ENCODE measurements around the gene DHX16. TPM values are rescaled to one million over a fixed set of nuclear protein-coding genes. Genes with fewer than 3 reads are reported as not detected.

Gene DHX16
- total RNA-seq, 1 experiment from 2014 or later, result 40.6 TPM

DNA sequence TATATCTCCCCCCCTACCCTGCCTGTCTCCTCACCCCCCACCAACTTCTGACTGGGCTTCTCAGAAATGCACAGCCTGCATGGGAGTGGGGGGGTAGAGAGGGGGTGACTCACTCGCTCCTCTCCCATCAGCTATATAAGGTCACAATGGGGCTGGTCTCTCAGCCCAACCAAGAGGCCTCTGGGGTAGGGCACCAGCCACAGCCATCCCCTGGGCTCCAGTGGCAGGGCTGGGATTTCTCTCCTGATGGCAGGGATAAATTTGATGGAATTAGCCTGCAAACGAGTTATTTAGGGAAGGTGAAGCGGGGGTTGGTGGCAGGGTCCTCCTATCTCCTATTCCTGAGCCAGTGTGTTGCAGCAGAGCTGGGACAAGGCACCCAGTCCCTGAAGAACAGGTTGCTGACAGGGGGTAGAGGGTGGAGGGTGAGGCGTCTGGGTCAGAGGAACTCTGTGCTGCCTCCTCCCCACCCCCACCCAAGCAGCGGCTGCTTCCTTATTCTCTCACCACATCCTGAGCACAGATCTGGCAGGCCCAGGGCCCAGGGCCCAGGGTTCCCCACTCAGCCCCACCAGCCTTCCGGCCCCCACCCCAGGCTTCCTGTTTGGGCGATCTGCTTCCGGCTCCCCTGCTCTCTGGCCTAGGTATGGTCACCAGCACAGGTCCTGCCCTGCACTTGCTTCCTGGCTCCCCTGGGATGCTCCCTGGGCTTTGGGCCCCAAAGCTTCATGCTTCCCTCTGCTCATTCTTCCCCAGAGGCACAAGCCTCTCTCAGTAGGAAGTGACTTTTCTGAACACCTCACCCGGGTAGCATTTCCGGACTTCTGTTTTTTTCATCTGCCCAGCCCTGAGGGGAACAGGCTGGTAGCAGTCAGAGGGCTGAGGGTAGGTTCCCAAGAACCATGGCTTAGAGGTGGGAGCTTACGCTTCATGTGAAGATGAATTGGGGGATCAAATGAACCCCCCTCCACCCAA is 9.6 kb upstream of the DHX16 start:
- no peaks in the 10 kb centered on the region for H3K36me3 ChIP-seq (ENCODE audit: control insufficient read depth, insufficient read depth, low read length)
- H3K4me3 ChIP-seq (ENCODE audit: low read depth, low read length), result no peak overlapping the region
- no peaks in the 10 kb centered on the region for H3K27me3 Mint-ChIP-seq (ENCODE audit: insufficient read depth, unreplicated experiment)
- no TSS peak for BruUV-seq (replicated peaks)
- TF ChIP-seq, protein P1, sequence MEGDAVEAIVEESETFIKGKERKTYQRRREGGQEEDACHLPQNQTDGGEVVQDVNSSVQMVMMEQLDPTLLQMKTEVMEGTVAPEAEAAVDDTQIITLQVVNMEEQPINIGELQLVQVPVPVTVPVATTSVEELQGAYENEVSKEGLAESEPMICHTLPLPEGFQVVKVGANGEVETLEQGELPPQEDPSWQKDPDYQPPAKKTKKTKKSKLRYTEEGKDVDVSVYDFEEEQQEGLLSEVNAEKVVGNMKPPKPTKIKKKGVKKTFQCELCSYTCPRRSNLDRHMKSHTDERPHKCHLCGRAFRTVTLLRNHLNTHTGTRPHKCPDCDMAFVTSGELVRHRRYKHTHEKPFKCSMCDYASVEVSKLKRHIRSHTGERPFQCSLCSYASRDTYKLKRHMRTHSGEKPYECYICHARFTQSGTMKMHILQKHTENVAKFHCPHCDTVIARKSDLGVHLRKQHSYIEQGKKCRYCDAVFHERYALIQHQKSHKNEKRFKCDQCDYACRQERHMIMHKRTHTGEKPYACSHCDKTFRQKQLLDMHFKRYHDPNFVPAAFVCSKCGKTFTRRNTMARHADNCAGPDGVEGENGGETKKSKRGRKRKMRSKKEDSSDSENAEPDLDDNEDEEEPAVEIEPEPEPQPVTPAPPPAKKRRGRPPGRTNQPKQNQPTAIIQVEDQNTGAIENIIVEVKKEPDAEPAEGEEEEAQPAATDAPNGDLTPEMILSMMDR (IDR thresholded peaks at IDR 0.05; ENCODE audit: insufficient read depth in 1 of 2, low read depth in 1 of 2, low read length in 1 of 2, severe bottlenecking in 1 of 2, unreplicated experiment in 1 of 2), result no peak
- intact Hi-C loops (cut with micrococcal nuclease; ENCODE audit: unreplicated experiment), result no loop called here
- no peaks in the 10 kb centered on the region for H3K9me3 Mint-ChIP-seq (ENCODE audit: unreplicated experiment)
- ChIA-PET POLR2A (no interaction called here), CTCF (interaction anchor here (1.6 kb wide), 1 partner anchor 48 kb away, joined by 3 read pairs; no protein-coding TSS in a partner anchor)
- no peaks in the 10 kb centered on the region for H3K27me3 ChIP-seq (replicated peaks; ENCODE audit: control insufficient read depth, insufficient read depth, low read length)
- H3K4me1 ChIP-seq, result 0 out of 2 replicates have a peak, but pooled peaks cover 4% of the 10 kb centered on the region
- peaks cover 13% of the 10 kb centered on the region for H3K4me1 Mint-ChIP-seq (ENCODE audit: low read depth, unreplicated experiment)
- H3K9me3 ChIP-seq, result no peaks in the 10 kb centered on the region
- no peak for DNase-seq
- H3K36me3 Mint-ChIP-seq (ENCODE audit: insufficient read depth, unreplicated experiment), result peaks cover 15% of the 10 kb centered on the region
- H3K4me3 Mint-ChIP-seq (ENCODE audit: unreplicated experiment), result no peak overlapping the region
- no peak overlapping the region for H3K27ac Mint-ChIP-seq (ENCODE audit: unreplicated experiment)

DNA sequence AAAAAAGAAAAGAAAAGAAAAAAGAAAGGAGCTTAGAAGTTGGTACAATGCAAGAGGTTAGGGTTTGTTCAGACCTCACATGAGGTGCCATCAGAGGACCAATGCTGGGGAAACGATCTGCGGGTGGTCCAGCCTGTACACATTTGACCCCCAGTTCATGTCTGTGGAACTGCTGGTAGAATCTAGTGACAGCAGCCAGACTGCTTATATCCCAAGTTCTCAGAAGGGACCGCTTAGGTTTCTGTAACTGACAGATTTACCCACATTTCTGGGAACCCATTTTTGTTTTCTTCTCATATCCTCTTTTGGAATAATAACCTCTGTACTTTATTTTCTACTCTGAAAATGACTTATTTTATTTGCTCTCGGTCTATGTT is 8.9 kb upstream of the DHX16 start:
- CTCF ChIA-PET, result no interaction called here
- 0 out of 2 replicates have a peak, but pooled peaks cover 4% of the 10 kb centered on the region for H3K4me1 ChIP-seq
- no peaks in the 10 kb centered on the region for H3K27me3 ChIP-seq (replicated peaks; ENCODE audit: control insufficient read depth, insufficient read depth, low read length)
- no peak overlapping the region for H3K27ac Mint-ChIP-seq (ENCODE audit: unreplicated experiment)
- H3K4me3 Mint-ChIP-seq (ENCODE audit: unreplicated experiment), result no peak overlapping the region
- no peak overlapping the region for H3K4me3 ChIP-seq (ENCODE audit: low read depth, low read length)
- intact Hi-C loops (cut with micrococcal nuclease; ENCODE audit: unreplicated experiment), result no loop called here
- no peaks in the 10 kb centered on the region for H3K9me3 Mint-ChIP-seq (ENCODE audit: unreplicated experiment)
- TF ChIP-seq, protein P1 (IDR thresholded peaks at IDR 0.05; ENCODE audit: insufficient read depth in 1 of 2, low read depth in 1 of 2, low read length in 1 of 2, severe bottlenecking in 1 of 2, unreplicated experiment in 1 of 2), result no peak
- POLR2A ChIA-PET, result no interaction called here
- no peak for DNase-seq
- no peaks in the 10 kb centered on the region for H3K27me3 Mint-ChIP-seq (ENCODE audit: insufficient read depth, unreplicated experiment)
- no TSS peak for BruUV-seq (replicated peaks)
- H3K4me1 Mint-ChIP-seq (ENCODE audit: low read depth, unreplicated experiment), result peaks cover 13% of the 10 kb centered on the region
- H3K36me3 ChIP-seq (ENCODE audit: control insufficient read depth, insufficient read depth, low read length), result no peaks in the 10 kb centered on the region
- H3K36me3 Mint-ChIP-seq (ENCODE audit: insufficient read depth, unreplicated experiment), result peaks cover 13% of the 10 kb centered on the region
- no peaks in the 10 kb centered on the region for H3K9me3 ChIP-seq

DNA sequence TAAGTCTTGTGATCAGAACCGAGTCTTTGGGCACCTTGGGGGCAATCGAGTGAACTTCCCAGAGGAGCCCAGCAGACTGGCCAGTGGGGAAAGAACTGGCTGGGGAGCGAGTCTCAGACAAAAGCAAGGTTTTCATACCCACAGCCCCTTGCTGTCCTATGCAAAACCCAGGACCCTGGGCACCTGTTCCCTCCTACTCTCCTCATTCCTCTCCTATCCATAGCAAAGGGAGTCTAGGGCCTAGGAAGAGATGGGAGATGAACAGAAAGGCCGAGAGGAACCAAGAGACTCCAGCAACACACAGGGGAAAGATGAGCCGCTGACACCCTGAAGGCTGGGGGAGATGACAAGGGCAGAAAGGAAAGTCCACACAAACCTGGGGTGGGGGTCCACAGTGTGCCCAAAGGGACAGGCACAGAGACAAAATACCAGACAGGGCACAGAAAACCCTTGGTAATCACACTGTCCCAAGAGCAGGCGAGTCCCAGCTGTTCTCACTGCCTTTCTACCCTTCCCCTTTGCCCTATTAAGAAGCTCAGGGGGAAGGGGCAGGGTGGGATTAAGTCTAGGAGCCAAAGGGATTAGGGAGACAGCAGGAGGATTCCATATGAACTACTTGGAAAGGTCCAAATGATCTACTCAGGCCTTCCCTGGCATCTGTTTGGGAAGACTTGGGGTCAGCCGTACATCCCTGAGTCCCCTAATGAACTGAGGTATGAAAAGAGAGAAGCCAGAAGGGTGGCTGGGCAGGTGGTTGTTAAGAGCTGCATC is 7.1 kb upstream of the DHX16 start:
- Mint-ChIP-seq H3K9me3 (ENCODE audit: unreplicated experiment) (no peaks in the 10 kb centered on the region), H3K27me3 (ENCODE audit: insufficient read depth, unreplicated experiment) (no peaks in the 10 kb centered on the region), H3K4me1 (ENCODE audit: low read depth, unreplicated experiment) (peaks cover 6% of the 10 kb centered on the region), H3K27ac (ENCODE audit: unreplicated experiment) (no peak overlapping the region), H3K4me3 (ENCODE audit: unreplicated experiment) (no peak overlapping the region), H3K36me3 (ENCODE audit: insufficient read depth, unreplicated experiment) (peaks cover 14% of the 10 kb centered on the region)
- ChIA-PET POLR2A (interaction anchor here (0.6 to 1.2 kb wide), 2 partner anchors 16 to 37 kb away, joined by 3 read pairs; partner anchors contain the start of gene MDC1), CTCF (interaction anchor here (0.8 to 2.0 kb wide), 5 partner anchors 8 to 407 kb away, joined by 4 to 28 read pairs (median 17); partner anchors contain the start of gene MDC1)
- no peak for DNase-seq
- Histone ChIP-seq H3K27me3 (replicated peaks; ENCODE audit: control insufficient read depth, insufficient read depth, low read length) (no peaks in the 10 kb centered on the region), H3K4me3 (ENCODE audit: low read depth, low read length) (no peak overlapping the region), H3K9me3 (no peaks in the 10 kb centered on the region), H3K36me3 (ENCODE audit: control insufficient read depth, insufficient read depth, low read length) (no peaks in the 10 kb centered on the region), H3K4me1 (0 out of 2 replicates have a peak, but pooled peaks cover 4% of the 10 kb centered on the region)
- intact Hi-C loops (cut with micrococcal nuclease; ENCODE audit: unreplicated experiment), result loop anchor here (1.0 kb wide), 2 partner anchors 37 to 42 kb away; partner anchors contain the start of gene MDC1
- TF ChIP-seq, protein P1 (IDR thresholded peaks at IDR 0.05; ENCODE audit: insufficient read depth in 1 of 2, low read depth in 1 of 2, low read length in 1 of 2, severe bottlenecking in 1 of 2, unreplicated experiment in 1 of 2), result no peak
- no TSS peak for BruUV-seq (replicated peaks)

All from Caco-2 (cell line).